Kidney (tissue), 14 donors: ENCODE results near the gene SIDT2. TPM values are rescaled to one million over a fixed set of nuclear protein-coding genes. Genes with fewer than 3 reads are reported as not detected.
A peak's percentile ranks its signal among the peaks of the same experiment; 100 is the strongest.

Experiments used
- DNase-seq, 5 donors: peaks; one replicate each; pipeline ENCODE4 v3.0.0-alpha.2; 2013 to 2020
- FAIRE-seq: peaks from 2 replicates; lab custom pipeline; 2012; peaks lifted over from hg19 to GRCh38; lab: Jason Lieb, UNC
- H3K27ac ChIP-seq, 2 donors: one replicate each; pipeline ENCODE4 v1.7.0; 2013; ENCODE audit warnings: low read depth in 2 of 2, low read length in 2 of 2, inconsistent platforms in 1 of 2
- H3K27me3 ChIP-seq: one replicate; pipeline ENCODE4 v1.7.1; 2013; ENCODE audit warnings: low read length, inconsistent platforms; ENCODE audit not compliant: control insufficient read depth, insufficient read depth
- H3K36me3 ChIP-seq, 3 donors: one replicate each; pipeline versions ENCODE4 v1.7.0 to v1.7.1; 2013; ENCODE audit warnings: low read length in 3 of 3, control low read depth in 1 of 3, inconsistent platforms in 1 of 3; ENCODE audit not compliant: insufficient read depth in 3 of 3, control insufficient read depth in 2 of 3
- H3K4me1 ChIP-seq, 3 donors: one replicate each; pipeline versions ENCODE4 v1.7.0 to v1.7.1; 2013; ENCODE audit warnings: low read length in 3 of 3, inconsistent platforms in 1 of 3, low read depth in 1 of 3; ENCODE audit not compliant: control insufficient read depth in 2 of 3, insufficient read depth in 2 of 3
- H3K4me3 ChIP-seq, 3 donors: one replicate each; pipeline versions ENCODE4 v1.7.0 to v1.8.1; 2013; ENCODE audit warnings: low read length in 3 of 3, control low read depth in 1 of 3, inconsistent platforms in 1 of 3
- H3K9ac ChIP-seq, 3 donors: one replicate each; pipeline versions ENCODE4 v1.7.0 to v1.7.1; 2013; ENCODE audit warnings: low read length in 3 of 3, control low read depth in 1 of 3, inconsistent platforms in 1 of 3
- H3K9me3 ChIP-seq, 3 donors: one replicate each; pipeline versions ENCODE4 v1.7.0 to v1.7.1; 2013; ENCODE audit warnings: low read length in 3 of 3, control low read depth in 1 of 3, inconsistent platforms in 1 of 3; ENCODE audit not compliant: control insufficient read depth in 2 of 3, insufficient read depth in 1 of 3
- CTCF ChIP-seq: IDR thresholded peaks from 3 replicates; pipeline ENCODE4 v1.5.1; 2012; ENCODE audit warnings: mild to moderate bottlenecking, moderate library complexity, borderline replicate concordance; ENCODE audit not compliant: insufficient read depth; ENCODE audit errors: extremely low read depth
- intact Hi-C: fragments of 100-400 bp; cut with DNase I; formaldehyde crosslinking; loops from one replicate; pipeline ENCODE4 v1.11.1; 2022
- polyA plus RNA-seq: library from polyadenylated mRNA; stranded (reverse); fragments of 350-450 nt; fragmentation: Illumina TruSeq; extraction: RNeasy Lipid Tissue Mini Kit (QIAGEN cat#74804); gene quantifications from one replicate; pipeline ENCODE4 v1.2.3, GENCODE V29; 2014; ENCODE audit warnings: low read depth, low replicate concordance; ENCODE audit not compliant: insufficient read depth
- total RNA-seq: library from RNA; stranded (reverse); fragmentation: NEBNext Ultra II Directional; extraction: Animal tissue kit (Norgen Biotek cat#: 25700); gene quantifications from one replicate; pipeline ENCODE4 v1.2.1, GENCODE V29; 2021
- donor health status: control.
- donor health status: control.
- donor health status: control.
- donor health status: control.
- donor health status: control.
- donor health status: DM: yes; HTN: yes; CAD: no.
- donor health status: Normal renal cell carcinoma (clear cell type).

The SIDT2 gene
- total and polyA plus RNA-seq, 2 donors from 2014 or later, result 16.4 to 37.4 TPM

DNA sequence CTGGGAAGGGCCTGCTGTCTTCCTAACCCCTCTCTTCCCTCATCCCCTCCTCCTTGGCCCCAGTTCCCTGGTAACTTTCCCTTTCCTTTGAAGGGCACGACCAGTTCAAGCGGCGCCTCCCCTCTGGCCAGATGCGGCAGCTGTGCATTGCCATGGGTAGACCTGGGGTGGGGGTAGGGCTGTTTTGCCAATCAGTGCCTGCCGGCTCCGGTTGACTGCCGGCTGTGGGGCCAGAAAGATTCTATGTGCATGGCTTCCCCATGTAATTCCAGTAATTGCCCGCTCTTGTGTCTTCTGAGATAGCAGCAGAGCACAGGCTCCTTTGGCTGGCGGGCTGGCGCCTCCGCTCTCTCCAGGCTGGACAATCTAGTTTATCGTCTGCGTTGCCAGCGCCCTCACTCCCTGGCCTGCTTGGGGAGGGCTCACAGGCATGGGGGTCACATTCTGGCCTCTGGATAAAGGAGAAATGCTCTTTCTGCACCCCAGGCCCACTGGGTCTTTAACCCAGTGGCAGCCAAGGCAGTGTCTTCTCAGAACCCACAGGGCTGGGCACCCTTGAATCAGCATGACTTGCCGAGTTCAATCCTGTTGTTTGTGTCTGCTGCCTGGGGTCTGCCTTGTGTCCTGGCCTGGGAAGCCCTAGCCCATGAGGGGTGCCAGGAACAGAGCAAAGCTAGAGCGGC lies 9.4 kb downstream of the SIDT2 start:
- peaks cover 0 to 31% (median 29%) of the 10 kb centered on the region in 3 donors for H3K36me3 ChIP-seq
- no peak overlapping the region for H3K27ac ChIP-seq

DNA sequence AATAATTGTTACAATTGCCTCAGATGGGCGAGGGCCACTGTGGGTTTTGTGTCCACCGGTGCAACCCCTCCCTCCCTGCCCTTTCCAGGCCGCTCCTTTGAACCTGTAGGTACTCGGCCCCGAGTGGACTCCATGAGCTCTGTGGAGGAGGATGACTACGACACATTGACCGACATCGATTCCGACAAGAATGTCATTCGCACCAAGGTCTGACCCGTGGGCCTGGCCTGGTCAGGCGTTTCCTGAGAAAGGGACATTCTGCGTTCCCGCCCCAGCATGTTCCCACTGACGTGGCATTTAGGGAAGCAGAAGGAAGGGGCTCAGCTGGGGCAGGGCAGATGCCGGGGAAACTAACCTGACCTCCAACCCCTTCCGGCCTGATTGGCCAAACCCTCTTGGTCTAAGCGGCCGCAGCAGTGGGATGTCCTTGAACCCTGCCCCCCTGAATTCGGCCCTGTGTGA lies 10.1 kb downstream of the SIDT2 start:
- intact Hi-C loops, result no loop called here
- no peaks in the 10 kb centered on the region for H3K27me3 ChIP-seq
- H3K36me3 ChIP-seq, result peaks cover 0 to 37% (median 29%) of the 10 kb centered on the region in 3 donors
- FAIRE-seq (no peak), DNase-seq (peak in 2 of 5 donors; percentile 32 to 71)
- no peak overlapping the region for H3K9ac ChIP-seq
- H3K9me3 ChIP-seq, result no peaks in the 10 kb centered on the region
- no peak for TF ChIP-seq CTCF
- no peak overlapping the region for H3K4me3 ChIP-seq
- no peaks in the 10 kb centered on the region for H3K4me1 ChIP-seq
- H3K27ac ChIP-seq, result no peak overlapping the region

More for the DNA sequence above, 9.4 kb downstream of the SIDT2 start:
- Histone ChIP-seq H3K4me3 (no peak overlapping the region), H3K4me1 (no peaks in the 10 kb centered on the region), H3K27me3 (no peaks in the 10 kb centered on the region), H3K9me3 (no peaks in the 10 kb centered on the region), H3K9ac (no peak overlapping the region)
- TF ChIP-seq CTCF, result no peak
- FAIRE-seq, result no peak
- intact Hi-C loops, result no loop called here
- DNase-seq, result peak in 2 of 5 donors; percentile 38 to 68

DNA sequence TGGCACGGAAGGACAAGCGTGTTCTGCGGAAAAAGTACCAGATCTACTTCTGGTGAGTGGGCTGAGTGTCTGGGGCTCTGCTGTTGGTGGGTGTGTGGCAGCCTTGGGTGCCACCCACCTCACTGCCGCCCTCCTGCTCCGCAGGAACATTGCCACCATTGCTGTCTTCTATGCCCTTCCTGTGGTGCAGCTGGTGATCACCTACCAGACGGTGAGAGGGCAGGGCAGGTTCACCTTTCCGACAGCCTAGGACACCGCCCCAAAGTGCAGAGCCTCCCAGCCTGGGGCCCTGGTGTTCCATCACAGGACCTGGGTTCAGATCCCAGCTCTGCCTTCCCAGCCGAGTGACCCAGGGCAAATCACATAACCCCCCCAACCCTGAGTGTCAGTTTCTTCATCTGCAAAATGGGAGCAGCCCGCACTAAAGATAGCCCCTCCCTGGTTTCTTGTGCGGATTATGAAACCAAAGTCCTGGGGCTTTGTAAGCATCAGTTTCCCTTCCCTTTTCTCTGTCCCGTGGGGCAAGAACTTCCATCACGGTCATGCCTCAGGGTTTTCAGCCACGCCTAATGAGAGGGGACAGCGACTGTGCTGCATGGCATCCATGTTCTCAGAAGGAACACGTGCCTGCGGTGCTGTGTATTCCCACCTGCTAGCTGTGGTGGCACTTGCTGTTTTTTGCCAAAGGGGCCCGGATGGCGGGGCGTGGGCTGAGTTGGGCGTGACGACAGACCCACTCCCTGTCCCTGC lies 10.8 kb downstream of the SIDT2 start:
- Histone ChIP-seq H3K9me3 (no peaks in the 10 kb centered on the region), H3K4me3 (no peak overlapping the region), H3K4me1 (no peaks in the 10 kb centered on the region), H3K27ac (no peak overlapping the region), H3K36me3 (peaks cover 0 to 36% (median 24%) of the 10 kb centered on the region in 3 donors), H3K9ac (no peak overlapping the region), H3K27me3 (no peaks in the 10 kb centered on the region)
- peak in 1 of 5 donors; percentile 69 for DNase-seq
- TF ChIP-seq CTCF, result no peak
- intact Hi-C loops, result no loop called here
- FAIRE-seq, result no peak
